VCaP (cell line): ENCODE measurements around the gene CHIC2.
A peak's percentile ranks its signal among the peaks of the same experiment; 100 is the strongest.
"Not testable (repeated sequence)": the region's sequence is repeated elsewhere in the genome, so short reads cannot be mapped to it uniquely, and the experiment has no call there.

Experiments used
- H3K27ac ChIP-seq: fragments of 450-650 bp; 2 replicates; pipeline ENCODE4 v1.5.1; 2017
- TF ChIP-seq, protein P1 (sequence below): fragments of 450-650 bp; conservative IDR thresholded peaks from 2 replicates; pipeline ENCODE4 v1.5.1; 2017; ENCODE audit warnings: mild to moderate bottlenecking, moderate library complexity

CHIC2 gene

DNA sequence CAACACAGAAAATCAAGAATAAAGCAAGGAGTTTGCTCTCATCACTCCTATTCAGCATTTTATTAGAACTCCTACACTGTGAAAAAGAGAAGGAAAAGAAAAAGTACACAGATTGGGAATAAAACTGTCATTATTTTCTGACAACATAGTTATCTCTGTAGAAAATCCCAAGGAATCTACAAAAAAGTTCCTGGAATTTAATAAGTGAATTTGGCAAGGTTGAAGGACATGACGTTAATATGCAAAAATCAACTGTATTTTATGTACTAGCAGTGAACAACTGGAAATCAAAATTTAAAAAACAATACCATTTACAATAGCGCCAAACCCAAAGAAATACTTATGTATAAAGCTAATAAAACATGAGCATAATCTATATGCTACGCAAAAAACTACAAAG, 26.3 kb downstream of the CHIC2 start:
- TF ChIP-seq, protein P1, sequence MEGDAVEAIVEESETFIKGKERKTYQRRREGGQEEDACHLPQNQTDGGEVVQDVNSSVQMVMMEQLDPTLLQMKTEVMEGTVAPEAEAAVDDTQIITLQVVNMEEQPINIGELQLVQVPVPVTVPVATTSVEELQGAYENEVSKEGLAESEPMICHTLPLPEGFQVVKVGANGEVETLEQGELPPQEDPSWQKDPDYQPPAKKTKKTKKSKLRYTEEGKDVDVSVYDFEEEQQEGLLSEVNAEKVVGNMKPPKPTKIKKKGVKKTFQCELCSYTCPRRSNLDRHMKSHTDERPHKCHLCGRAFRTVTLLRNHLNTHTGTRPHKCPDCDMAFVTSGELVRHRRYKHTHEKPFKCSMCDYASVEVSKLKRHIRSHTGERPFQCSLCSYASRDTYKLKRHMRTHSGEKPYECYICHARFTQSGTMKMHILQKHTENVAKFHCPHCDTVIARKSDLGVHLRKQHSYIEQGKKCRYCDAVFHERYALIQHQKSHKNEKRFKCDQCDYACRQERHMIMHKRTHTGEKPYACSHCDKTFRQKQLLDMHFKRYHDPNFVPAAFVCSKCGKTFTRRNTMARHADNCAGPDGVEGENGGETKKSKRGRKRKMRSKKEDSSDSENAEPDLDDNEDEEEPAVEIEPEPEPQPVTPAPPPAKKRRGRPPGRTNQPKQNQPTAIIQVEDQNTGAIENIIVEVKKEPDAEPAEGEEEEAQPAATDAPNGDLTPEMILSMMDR = no peak

DNA sequence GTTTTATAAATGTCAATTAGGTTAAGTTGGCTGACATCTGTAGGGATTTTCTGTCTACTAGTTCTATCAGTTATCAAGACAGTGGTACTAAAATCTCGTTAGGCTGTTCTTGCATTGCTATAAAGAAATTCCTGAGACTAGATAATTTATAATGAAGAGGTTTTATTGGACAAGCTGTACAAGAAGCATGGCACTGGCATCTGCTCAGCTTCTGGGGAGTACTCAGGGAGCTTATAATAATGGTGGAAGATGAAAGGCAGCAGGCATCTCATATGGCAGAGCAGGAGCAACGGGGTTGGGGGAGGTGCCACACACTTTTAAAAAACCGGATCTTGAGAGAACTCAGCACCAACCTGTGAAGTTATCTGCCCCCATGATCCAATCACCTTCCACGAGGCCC, 28.2 kb downstream of the CHIC2 start:
- H3K27ac ChIP-seq = no peak overlapping the region
- TF ChIP-seq, protein P1 = no peak

More for the DNA sequence above, 26.3 kb downstream of the CHIC2 start:
- no peak overlapping the region for H3K27ac ChIP-seq

DNA sequence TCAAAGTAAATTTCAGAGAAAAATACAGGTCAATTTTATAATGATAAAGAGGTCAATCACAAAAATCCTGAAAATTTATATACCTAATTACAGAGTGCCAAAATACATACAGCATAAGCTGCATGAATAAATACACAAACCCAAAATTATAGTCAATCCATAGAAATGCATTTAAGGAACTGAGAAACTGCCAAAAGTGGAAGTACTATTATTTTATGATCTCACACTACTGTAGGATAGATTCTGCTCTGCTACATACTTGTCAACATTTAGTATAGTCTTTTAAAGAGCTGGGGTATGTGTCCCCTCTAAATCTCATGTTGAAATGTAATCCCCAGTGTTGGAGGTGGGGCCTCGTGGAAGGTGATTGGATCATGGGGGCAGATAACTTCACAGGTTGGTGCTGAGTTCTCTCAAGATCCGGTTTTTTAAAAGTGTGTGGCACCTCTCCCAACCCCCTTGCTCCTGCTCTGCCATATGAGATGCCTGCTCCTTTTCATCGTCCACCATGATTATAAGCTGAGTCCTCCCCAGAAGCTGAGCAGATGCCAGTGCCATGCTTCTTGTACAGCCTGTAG, 31.8 kb downstream of the CHIC2 start:
- H3K27ac ChIP-seq = no peak overlapping the region
- TF ChIP-seq, protein P1 = no peak

GRCh38 chr4:54027311-54027710, 37.1 kb downstream of the CHIC2 start:
- no peak overlapping the region for H3K27ac ChIP-seq
- TF ChIP-seq, protein P1 = no peak

DNA sequence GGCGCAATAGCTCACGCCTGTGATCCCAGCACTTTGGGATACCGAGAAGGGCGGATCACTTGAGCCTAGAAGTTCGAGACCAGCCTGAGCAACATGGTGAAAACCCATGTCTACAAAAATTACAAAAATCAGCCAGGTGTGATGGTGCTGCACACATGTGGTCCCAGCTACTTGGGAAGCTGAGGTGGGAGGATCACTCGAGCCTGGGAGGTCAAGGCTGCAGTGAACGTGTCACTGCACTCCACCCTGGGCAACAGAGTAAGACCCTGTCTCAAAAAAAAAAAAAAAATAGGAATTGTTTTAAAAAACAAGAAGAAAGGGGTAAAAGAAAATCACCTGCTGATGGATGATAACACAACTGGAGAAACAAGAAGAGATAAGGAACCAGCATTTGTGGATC, 38.8 kb downstream of the CHIC2 start:
- TF ChIP-seq, protein P1 = no peak
- H3K27ac ChIP-seq = no peak overlapping the region

DNA sequence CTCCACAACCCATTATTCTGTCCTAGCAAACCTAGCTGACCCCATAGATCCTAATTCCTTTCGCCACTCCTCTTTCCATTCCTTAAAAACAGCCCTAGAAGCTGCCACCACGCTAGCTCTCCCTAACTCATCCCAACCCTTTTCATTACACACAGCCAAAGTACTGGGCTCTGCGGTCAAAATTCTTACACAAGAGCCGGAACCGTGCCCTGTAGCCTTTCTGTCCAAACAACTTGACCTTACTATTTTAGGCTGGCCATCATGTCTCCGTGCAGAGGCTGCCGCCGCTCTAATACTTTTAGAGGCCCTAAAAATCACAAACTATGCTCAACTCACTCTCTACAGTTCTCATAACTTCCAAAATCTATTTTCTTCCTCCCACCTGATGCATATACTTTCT, 41.4 kb downstream of the CHIC2 start:
- not testable (repeated sequence) for H3K27ac ChIP-seq

GRCh38 chr4:54017974-54018373, 46.4 kb downstream of the CHIC2 start:
- no peak overlapping the region for H3K27ac ChIP-seq
- TF ChIP-seq, protein P1 = no peak

GRCh38 chr4:54017308-54017707, 47.1 kb downstream of the CHIC2 start:
- TF ChIP-seq, protein P1 = no peak
- H3K27ac ChIP-seq = peak overlapping the region; percentile 14; the same call in 1 of the 2 replicates
